Glomerular visceral epithelial cell (primary cell): ENCODE results near the gene TDP1.
A peak's percentile ranks its signal among the peaks of the same experiment; 100 is the strongest.

Experiments used
- DNase-seq: peaks from one replicate; pipeline ENCODE4 v3.0.0-alpha.2; 2016; ENCODE audit errors: extremely low spot score

Gene TDP1

GRCh38 chr14:89955745-89956660, at the start of gene TDP1:
TDP1 (plus strand) TSS chr14:89955927; CDS start chr14:89963115, 7,188 bp downstream.
- DNase-seq: peak; percentile 98

- DNase-seq: no peak
These were observed 49.7 kb upstream of the TDP1 start for GRCh38 chr14:89906000-89906399.

GRCh38 chr14:89907655-89908054, 48.1 kb upstream of the TDP1 start:
- no peak for DNase-seq

GRCh38 chr14:89908712-89909450, 46.8 kb upstream of the TDP1 start:
- no peak for DNase-seq

GRCh38 chr14:89909586-89909985, 46.1 kb upstream of the TDP1 start:
- DNase-seq: no peak

- DNase-seq: no peak
These were observed 45.1 kb upstream of the TDP1 start for GRCh38 chr14:89910691-89911009.

GRCh38 chr14:89911010-89911919, 44.5 kb upstream of the TDP1 start:
- DNase-seq: peak; percentile 55

GRCh38 chr14:89912221-89912620, 43.5 kb upstream of the TDP1 start:
- no peak for DNase-seq

GRCh38 chr14:89912667-89913211, 43.0 kb upstream of the TDP1 start:
- DNase-seq: peak; percentile 93

- peak; percentile 71 for DNase-seq
These were observed 40.4 kb upstream of the TDP1 start for GRCh38 chr14:89915114-89915878.

- no peak for DNase-seq
These were observed 37.0 kb upstream of the TDP1 start for GRCh38 chr14:89918721-89919120.

GRCh38 chr14:89920056-89920455, 35.7 kb upstream of the TDP1 start:
- DNase-seq: no peak

GRCh38 chr14:89921346-89921745, 34.4 kb upstream of the TDP1 start:
- DNase-seq: no peak

GRCh38 chr14:89922031-89922907, 33.5 kb upstream of the TDP1 start:
- peak; percentile 85 for DNase-seq

- DNase-seq: no peak
These were observed 31.5 kb upstream of the TDP1 start for GRCh38 chr14:89924268-89924667.

- DNase-seq: peak; percentile 17
These were observed 29.0 kb upstream of the TDP1 start for GRCh38 chr14:89926694-89927093.

GRCh38 chr14:89927186-89927865, 28.4 kb upstream of the TDP1 start:
- DNase-seq: no peak

- DNase-seq: no peak
These were observed 22.7 kb upstream of the TDP1 start for GRCh38 chr14:89933002-89933401.

GRCh38 chr14:89936654-89937185, 19.0 kb upstream of the TDP1 start:
- no peak for DNase-seq
